ENCODE data around the gene SPRED2. TPM values are rescaled to one million over a fixed set of nuclear protein-coding genes. Genes with fewer than 3 reads are reported as not detected.
"Not testable (repeated sequence)": the region's sequence is repeated elsewhere in the genome, so short reads cannot be mapped to it uniquely, and the experiment has no call there.

SPRED2 gene
- total RNA-seq, 1 donor from 2014 or later, result 55.8 TPM

DNA sequence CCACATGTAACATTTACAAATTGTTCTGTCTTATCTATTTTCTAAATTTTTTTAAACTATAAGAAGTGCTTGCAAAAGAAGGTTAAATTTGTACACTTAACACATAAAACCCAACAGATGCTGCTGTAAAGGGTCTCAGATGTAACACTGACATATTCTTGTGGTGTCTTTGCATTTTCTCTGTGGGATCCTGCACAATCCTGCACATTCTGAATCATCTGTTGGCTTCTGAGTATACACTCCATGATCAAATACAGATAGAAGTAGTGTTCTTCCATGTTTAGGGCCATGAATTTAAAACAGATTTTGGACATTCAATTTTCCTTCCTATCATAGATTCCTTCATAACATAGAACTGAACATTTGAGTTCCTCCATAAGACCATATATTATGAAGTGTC lies 89.0 kb downstream of the SPRED2 start:
- H3K27me3 Mint-ChIP-seq (ENCODE audit: low read depth), result no peaks in the 10 kb centered on the region
- H3K36me3 Mint-ChIP-seq (ENCODE audit: low read depth), result peaks cover 40% of the 10 kb centered on the region
- no peak overlapping the region for H3K27ac Mint-ChIP-seq (ENCODE audit: unreplicated experiment)
- no peak overlapping the region for H3K4me3 Mint-ChIP-seq
- peaks cover 6% of the 10 kb centered on the region for H3K9me3 Mint-ChIP-seq
- TF ChIP-seq, protein P1, sequence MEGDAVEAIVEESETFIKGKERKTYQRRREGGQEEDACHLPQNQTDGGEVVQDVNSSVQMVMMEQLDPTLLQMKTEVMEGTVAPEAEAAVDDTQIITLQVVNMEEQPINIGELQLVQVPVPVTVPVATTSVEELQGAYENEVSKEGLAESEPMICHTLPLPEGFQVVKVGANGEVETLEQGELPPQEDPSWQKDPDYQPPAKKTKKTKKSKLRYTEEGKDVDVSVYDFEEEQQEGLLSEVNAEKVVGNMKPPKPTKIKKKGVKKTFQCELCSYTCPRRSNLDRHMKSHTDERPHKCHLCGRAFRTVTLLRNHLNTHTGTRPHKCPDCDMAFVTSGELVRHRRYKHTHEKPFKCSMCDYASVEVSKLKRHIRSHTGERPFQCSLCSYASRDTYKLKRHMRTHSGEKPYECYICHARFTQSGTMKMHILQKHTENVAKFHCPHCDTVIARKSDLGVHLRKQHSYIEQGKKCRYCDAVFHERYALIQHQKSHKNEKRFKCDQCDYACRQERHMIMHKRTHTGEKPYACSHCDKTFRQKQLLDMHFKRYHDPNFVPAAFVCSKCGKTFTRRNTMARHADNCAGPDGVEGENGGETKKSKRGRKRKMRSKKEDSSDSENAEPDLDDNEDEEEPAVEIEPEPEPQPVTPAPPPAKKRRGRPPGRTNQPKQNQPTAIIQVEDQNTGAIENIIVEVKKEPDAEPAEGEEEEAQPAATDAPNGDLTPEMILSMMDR (conservative IDR thresholded peaks at IDR 0.05), result no peak
- peaks cover 32% of the 10 kb centered on the region for H3K4me1 Mint-ChIP-seq
- no peak for DNase-seq (ENCODE audit: low read depth, low spot score)

DNA sequence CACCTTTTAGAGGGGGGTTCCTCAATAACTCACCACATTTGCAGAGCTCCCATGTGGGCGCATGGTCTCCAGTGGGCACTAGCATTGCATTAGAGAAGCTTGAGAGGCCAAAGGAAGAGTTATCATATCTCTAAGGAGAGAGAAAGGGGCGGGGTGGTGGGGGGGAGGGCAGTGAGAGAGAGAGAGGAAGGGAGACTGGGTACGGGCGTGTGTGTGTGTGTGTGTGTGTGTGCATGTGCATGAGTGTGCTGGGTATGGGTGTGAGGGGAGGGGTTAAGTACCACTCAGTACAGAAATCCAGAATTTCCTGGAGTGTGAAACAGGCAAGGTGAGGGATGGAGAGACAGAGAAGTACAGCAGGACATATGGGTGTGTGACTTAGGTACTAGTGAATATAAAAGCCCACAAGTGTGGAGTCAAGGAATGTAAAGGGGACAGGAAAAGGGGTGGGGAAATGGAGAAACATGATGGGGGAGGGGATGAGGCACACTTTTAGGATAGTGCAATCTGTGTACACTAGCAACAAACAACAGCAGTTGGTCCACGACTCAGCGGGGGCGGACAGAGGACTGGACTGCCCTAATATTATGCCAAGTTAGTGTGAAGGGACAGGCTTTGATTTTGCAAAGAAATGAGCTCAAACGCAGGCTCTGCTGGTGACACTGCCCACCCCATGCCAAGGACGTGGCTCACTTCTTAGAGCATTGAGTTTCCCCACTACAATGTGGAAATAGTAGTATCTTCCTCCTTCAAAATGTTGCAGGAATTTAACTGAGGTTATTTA lies 91.3 kb downstream of the SPRED2 start:
- no peak for DNase-seq (ENCODE audit: low read depth, low spot score)
- H3K27me3 Mint-ChIP-seq (ENCODE audit: low read depth), result no peaks in the 10 kb centered on the region
- TF ChIP-seq, protein P1 (conservative IDR thresholded peaks at IDR 0.05), result no peak
- H3K4me1 Mint-ChIP-seq, result peaks cover 13% of the 10 kb centered on the region
- no peak overlapping the region for H3K4me3 Mint-ChIP-seq
- no peaks in the 10 kb centered on the region for H3K9me3 Mint-ChIP-seq
- peaks cover 28% of the 10 kb centered on the region for H3K36me3 Mint-ChIP-seq (ENCODE audit: low read depth)
- no peak overlapping the region for H3K27ac Mint-ChIP-seq (ENCODE audit: unreplicated experiment)

GRCh38 chr2:65339648-65340047 lies 92.8 kb downstream of the SPRED2 start:
- no peaks in the 10 kb centered on the region for H3K9me3 Mint-ChIP-seq
- TF ChIP-seq, protein P1 (conservative IDR thresholded peaks at IDR 0.05), result no peak
- no peak for DNase-seq (ENCODE audit: low read depth, low spot score)
- peaks cover 30% of the 10 kb centered on the region for H3K36me3 Mint-ChIP-seq (ENCODE audit: low read depth)
- H3K4me3 Mint-ChIP-seq, result no peak overlapping the region
- H3K27ac Mint-ChIP-seq (ENCODE audit: unreplicated experiment), result no peak overlapping the region
- peaks cover 5% of the 10 kb centered on the region for H3K4me1 Mint-ChIP-seq
- H3K27me3 Mint-ChIP-seq (ENCODE audit: low read depth), result no peaks in the 10 kb centered on the region

- not testable (repeated sequence) for H3K27me3 Mint-ChIP-seq (ENCODE audit: low read depth); H3K4me1 Mint-ChIP-seq; H3K27ac Mint-ChIP-seq (ENCODE audit: unreplicated experiment); H3K9me3 Mint-ChIP-seq; DNase-seq (ENCODE audit: low read depth, low spot score); H3K4me3 Mint-ChIP-seq
- peaks cover 31% of the 10 kb centered on the region for H3K36me3 Mint-ChIP-seq (ENCODE audit: low read depth)
These were observed 93.4 kb downstream of the SPRED2 start for GRCh38 chr2:65338830-65339495.

- not testable (repeated sequence) for H3K9me3 Mint-ChIP-seq; H3K4me1 Mint-ChIP-seq; H3K27ac Mint-ChIP-seq (ENCODE audit: unreplicated experiment); DNase-seq (ENCODE audit: low read depth, low spot score); H3K4me3 Mint-ChIP-seq; H3K27me3 Mint-ChIP-seq (ENCODE audit: low read depth)
- peaks cover 36% of the 10 kb centered on the region for H3K36me3 Mint-ChIP-seq (ENCODE audit: low read depth)
These were observed 94.5 kb downstream of the SPRED2 start for GRCh38 chr2:65337915-65338314.

- Mint-ChIP-seq H3K27ac (ENCODE audit: unreplicated experiment) (no peak overlapping the region), H3K9me3 (no peaks in the 10 kb centered on the region), H3K27me3 (ENCODE audit: low read depth) (no peaks in the 10 kb centered on the region), H3K36me3 (ENCODE audit: low read depth) (peaks cover 19% of the 10 kb centered on the region), H3K4me3 (no peak overlapping the region), H3K4me1 (no peaks in the 10 kb centered on the region)
- DNase-seq (ENCODE audit: low read depth, low spot score), result no peak
- TF ChIP-seq, protein P1 (conservative IDR thresholded peaks at IDR 0.05), result no peak
These were observed 97.7 kb downstream of the SPRED2 start for GRCh38 chr2:65334714-65335113.
